B cell (primary cell): Measurements from ENCODE around the gene KNSTRN. TPM values are rescaled to one million over a fixed set of nuclear protein-coding genes. Genes with fewer than 3 reads are reported as not detected.

Experiments
- ATAC-seq: fragments of 200-7000 bp; cut with Tn5 transposase; one replicate; pipeline ENCODE4 v1.10.0; 2021; ENCODE audit warnings: low read depth, mild to moderate bottlenecking, moderate number of reproducible peaks, moderate library complexity
- CTCF ChIA-PET: fragments of 350-600 bp; sonication (Branson Sonifier 250); formaldehyde crosslinking; loops from one replicate; lab custom pipeline; 2021; ENCODE audit warnings: antibody characterized with exemption, inconsistent platforms; lab: Charles Lee
- POLR2A ChIA-PET: fragments of 350-600 bp; sonication (Branson Sonifier 250); formaldehyde crosslinking; loops from one replicate; lab custom pipeline; 2021; ENCODE audit warnings: antibody characterized with exemption; lab: Charles Lee
- DNase-seq: peaks from one replicate; pipeline ENCODE4 v3.0.0; 2013
- H2AFZ ChIP-seq: 2 replicates; pipeline ENCODE4 v1.6.1; 2012; ENCODE audit warnings: mild to moderate bottlenecking, low read depth, low read length; ENCODE audit not compliant: insufficient read depth, poor library complexity, severe bottlenecking
- H3K27ac ChIP-seq, 2 donors: 1 replicate in 1 of 2; 2 replicates in 1 of 2; pipeline ENCODE4 v1.5.1; 2012 to 2013; ENCODE audit warnings: low read length in 2 of 2, mild to moderate bottlenecking in 2 of 2, moderate library complexity in 1 of 2
- H3K27me3 ChIP-seq, 4 experiments: fragments of 200-600 bp in 1 of 4; sonication (generic) in 1 of 4; replicated peaks in 1 of 4; 1 replicate in 2 of 4; 2 replicates in 2 of 4; pipeline versions ENCODE4 v1.6.1 to v1.7.0; 2013 to 2016; ENCODE audit warnings: low read length in 3 of 4, mild to moderate bottlenecking in 2 of 4, mixed read lengths in 1 of 4, moderate library complexity in 1 of 4; ENCODE audit not compliant: insufficient read depth in 4 of 4, control insufficient read depth in 3 of 4; ENCODE audit errors: control extremely low read depth in 1 of 4
- H3K36me3 ChIP-seq, 2 experiments: replicated peaks in 1 of 2; 1 replicate in 1 of 2; 2 replicates in 1 of 2; pipeline versions ENCODE4 v1.6.1 to v1.7.1; 2013; ENCODE audit warnings: low read length in 1 of 2; ENCODE audit not compliant: insufficient read depth in 2 of 2, control insufficient read depth in 1 of 2; ENCODE audit errors: control extremely low read depth in 1 of 2, extremely low read depth in 1 of 2
- H3K4me1 ChIP-seq, 2 donors: fragments of 200-600 bp in 1 of 2; sonication (generic) in 1 of 2; 1 replicate in 1 of 2; 2 replicates in 1 of 2; pipeline versions ENCODE4 v1.5.1 to v1.6.1; 2013 to 2017; ENCODE audit warnings: low read length in 2 of 2; ENCODE audit not compliant: control insufficient read depth in 2 of 2, insufficient read depth in 2 of 2
- H3K4me2 ChIP-seq: replicated peaks from 2 replicates; pipeline ENCODE3; 2012; ENCODE audit warnings: mild to moderate bottlenecking, low read depth, low read length; ENCODE audit not compliant: poor library complexity, severe bottlenecking
- H3K4me3 ChIP-seq, 5 experiments: fragments of 200-600 bp in 1 of 5; sonication (generic) in 1 of 5; 1 replicate in 3 of 5; 2 replicates in 2 of 5; pipeline versions ENCODE4 v1.5.1 to v1.7.0; 2011 to 2016; ENCODE audit warnings: low read length in 4 of 5, mild to moderate bottlenecking in 4 of 5, low read depth in 2 of 5, control low read depth in 1 of 5, moderate library complexity in 1 of 5; ENCODE audit not compliant: insufficient read depth in 1 of 5; ENCODE audit errors: control extremely low read depth in 1 of 5, extremely low read depth in 1 of 5
- H3K79me2 ChIP-seq: fragments of 200-600 bp; sonication (generic); one replicate; pipeline ENCODE4 v1.6.0; 2016; ENCODE audit warnings: low read length; ENCODE audit not compliant: control insufficient read depth, insufficient read depth
- H3K9ac ChIP-seq: fragments of 200-600 bp; sonication (generic); 2 replicates; pipeline ENCODE4 v1.6.1; 2017; ENCODE audit warnings: mild to moderate bottlenecking, low read length, moderate library complexity
- H3K9me3 ChIP-seq, 3 donors: one replicate each; pipeline versions ENCODE4 v1.6.1 to v1.7.1; 2013; ENCODE audit warnings: low read length in 2 of 3; ENCODE audit not compliant: control insufficient read depth in 2 of 3, insufficient read depth in 1 of 3; ENCODE audit errors: control extremely low read depth in 1 of 3
- H4K20me1 ChIP-seq: 2 replicates; pipeline ENCODE4 v1.6.0; 2012; ENCODE audit warnings: mild to moderate bottlenecking, low read length; ENCODE audit not compliant: insufficient read depth, control insufficient read depth, poor library complexity, severe bottlenecking
- H3K27ac Mint-ChIP-seq: one replicate; pipeline ENCODE4 v1.8.0; 2021; ENCODE audit warnings: mixed read lengths
- H3K27me3 Mint-ChIP-seq: one replicate; pipeline ENCODE4 v1.8.0; 2021; ENCODE audit warnings: mixed read lengths
- H3K4me1 Mint-ChIP-seq: one replicate; pipeline ENCODE4 v1.8.0; 2021; ENCODE audit warnings: mixed read lengths
- H3K4me3 Mint-ChIP-seq: one replicate; pipeline ENCODE4 v1.8.0; 2021; ENCODE audit warnings: mixed read lengths
- H3K9me3 Mint-ChIP-seq: one replicate; pipeline ENCODE4 v1.8.0; 2022; ENCODE audit warnings: mixed read lengths; ENCODE audit not compliant: insufficient read depth
- CTCF ChIP-seq: fragments of 200-600 bp; IDR thresholded peaks from one replicate; pipeline ENCODE4 v1.8.0; 2022; ENCODE audit warnings: antibody characterized with exemption, mild to moderate bottlenecking
- WGBS: methylation state at CpG from one replicate; pipeline ENCODE4 v1.1.5; 2013; ENCODE audit warnings: missing lambda C conversion rate; ENCODE audit not compliant: insufficient coverage; 5-methylcytosine and 5-hydroxymethylcytosine counted together
- intact Hi-C: fragments of 100-400 bp; cut with micrococcal nuclease; formaldehyde crosslinking; loops from one replicate; pipeline ENCODE4 v1.10.0; 2022
- polyA plus RNA-seq: library from polyadenylated mRNA; depleted of rRNA; stranded (reverse); fragments of >200 nt; gene quantifications from 2 replicates; pipeline ENCODE4 v1.2.3, GENCODE V29; 2012
- total RNA-seq, 2 donors: library from RNA; stranded (reverse); fragments of 120-200 nt in 1 of 2; gene quantifications; 1 replicate in 1 of 2; 2 replicates in 1 of 2; pipeline versions ENCODE4 v1.2.3 to v1.2.4, GENCODE V29; 2013 to 2022

KNSTRN gene
- total and polyA plus RNA-seq, 2 donors (not counting 1 experiment from before 2014, with no cell fraction given), result 4.0 to 14.0 TPM

DNA sequence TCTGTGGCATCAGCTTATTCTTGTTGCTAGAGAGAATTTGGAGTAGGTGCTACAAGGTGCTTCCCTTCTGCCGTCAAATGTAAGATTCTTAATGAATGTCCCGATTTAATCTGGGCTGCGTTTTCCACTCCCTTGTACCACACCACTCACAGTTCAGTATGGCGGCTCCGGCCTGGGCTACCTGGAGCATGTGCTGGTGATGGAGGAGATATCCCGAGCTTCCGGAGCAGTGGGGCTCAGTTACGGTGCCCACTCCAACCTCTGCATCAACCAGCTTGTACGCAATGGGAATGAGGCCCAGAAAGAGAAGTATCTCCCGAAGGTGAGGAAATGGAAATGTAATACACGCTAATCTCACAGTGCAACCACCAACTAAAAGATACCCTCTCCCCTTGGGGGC lies 28.0 kb downstream of the KNSTRN start:
- H3K9me3 Mint-ChIP-seq, result no peaks in the 10 kb centered on the region
- POLR2A ChIA-PET, result no interaction called here

More for the DNA sequence above, 28.0 kb downstream of the KNSTRN start:
- H3K4me3 Mint-ChIP-seq, result no peak overlapping the region
- Histone ChIP-seq H2AFZ (no peak overlapping the region), H3K9ac (no peak overlapping the region), H4K20me1 (no peaks in the 10 kb centered on the region), H3K4me1 (peaks cover 19 to 23% of the 10 kb centered on the region in 2 donors), H3K79me2 (peaks cover 8% of the 10 kb centered on the region), H3K27me3 (no peaks in the 10 kb centered on the region), H3K4me3 (no peak overlapping the region), H3K4me2 (no peak overlapping the region), H3K27ac (no peak overlapping the region), H3K36me3 (peaks cover 6 to 68% of the 10 kb centered on the region in 2 experiments), H3K9me3 (no peaks in the 10 kb centered on the region)
- no peak for DNase-seq
- no peak for ATAC-seq
- H3K27ac Mint-ChIP-seq, result no peak overlapping the region
- intact Hi-C loops, result no loop called here
- no peaks in the 10 kb centered on the region for H3K27me3 Mint-ChIP-seq
- CTCF ChIA-PET, result interaction anchor here (0.6 to 1.2 kb wide), 4 partner anchors 10 to 87 kb away, joined by 3 to 5 read pairs (median 4); partner anchors contain the start of gene INAFM2
- peaks cover 24% of the 10 kb centered on the region for H3K4me1 Mint-ChIP-seq
- WGBS, result no CpG with 5 or more reads among the region's 11 CpGs
- TF ChIP-seq CTCF, result no peak
